ENCODE results near the gene ATP6V1B1. TPM values are rescaled to one million over a fixed set of nuclear protein-coding genes. Genes with fewer than 3 reads are reported as not detected.

Gene ATP6V1B1
- total RNA-seq, 1 experiment from 2014 or later, result not detected

DNA sequence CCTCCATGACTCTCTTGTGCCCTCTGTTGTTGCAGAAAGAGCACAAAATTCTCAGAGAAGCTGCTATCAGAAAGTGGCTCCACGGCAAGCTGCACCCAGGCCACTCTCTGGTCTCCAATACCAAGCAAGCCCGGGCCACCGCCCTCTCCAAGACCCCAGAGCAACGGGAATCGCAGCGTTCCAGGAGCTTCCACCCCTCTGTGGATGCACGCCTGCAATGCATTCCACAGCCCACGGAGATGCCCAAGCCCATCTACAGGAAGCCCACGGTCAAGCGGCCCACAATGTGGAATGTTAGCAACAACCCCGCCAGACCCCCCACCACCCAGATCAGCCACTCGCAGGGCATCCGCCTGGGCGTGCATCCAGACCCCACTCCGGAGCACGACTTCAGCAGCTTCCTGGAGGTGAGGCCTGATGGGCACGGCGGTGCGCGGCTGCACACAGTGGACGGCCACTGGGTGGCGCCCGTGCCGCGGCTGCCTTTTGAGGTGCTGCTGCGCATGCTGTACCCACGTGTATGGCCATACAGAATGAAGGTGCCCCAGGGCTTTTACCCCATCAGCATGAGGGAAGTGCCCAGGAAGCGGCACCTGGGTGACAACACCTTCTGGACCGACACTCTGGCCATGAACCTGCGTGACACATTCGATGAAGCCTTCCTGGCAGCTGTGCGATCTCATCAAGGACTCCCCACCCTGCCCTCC lies 49.0 kb downstream of the ATP6V1B1 start (continued):
- TF ChIP-seq ETV6 (CRISPR knock-in tag; IDR thresholded peaks at IDR 0.05) (no peak), MXD4 (CRISPR knock-in tag; IDR thresholded peaks at IDR 0.05; ENCODE audit: borderline replicate concordance) (no peak), NFATC4 (CRISPR knock-in tag; IDR thresholded peaks at IDR 0.05) (no peak), KAT7 (CRISPR knock-in tag; IDR thresholded peaks at IDR 0.05; ENCODE audit: borderline replicate concordance) (no peak), ZNF121 (CRISPR knock-in tag; IDR thresholded peaks at IDR 0.05) (peak; percentile 98), ZNF416 (CRISPR knock-in tag; IDR thresholded peaks at IDR 0.05) (no peak), SMAD4 (CRISPR knock-in tag; IDR thresholded peaks at IDR 0.05) (no peak), GTF2I (CRISPR knock-in tag; conservative IDR thresholded peaks at IDR 0.05) (no peak), HMGA2 (CRISPR knock-in tag; IDR thresholded peaks at IDR 0.05) (no peak), ZNF671 (CRISPR knock-in tag; IDR thresholded peaks at IDR 0.05) (no peak), ZNF232 (CRISPR knock-in tag; IDR thresholded peaks at IDR 0.05) (no peak), FOXJ3 (CRISPR knock-in tag; IDR thresholded peaks at IDR 0.05; ENCODE audit: borderline replicate concordance) (no peak), ZBTB21 (CRISPR knock-in tag; IDR thresholded peaks at IDR 0.05; ENCODE audit: borderline replicate concordance) (no peak), NR3C1 (CRISPR knock-in tag; conservative IDR thresholded peaks at IDR 0.05; ENCODE audit: low read depth) (no peak), CREM (CRISPR knock-in tag; IDR thresholded peaks at IDR 0.05) (0 out of 2 replicates have a peak, but pooled peaks have one; percentile 45), ZNF263 (CRISPR knock-in tag; IDR thresholded peaks at IDR 0.05; ENCODE audit: low read depth) (no peak), TEAD1 (CRISPR knock-in tag; IDR thresholded peaks at IDR 0.05) (no peak), SP1 (CRISPR knock-in tag; conservative IDR thresholded peaks at IDR 0.05) (peak; percentile 35; the same call in 1 of the 2 replicates)
- TF ChIP-seq, protein P1, sequence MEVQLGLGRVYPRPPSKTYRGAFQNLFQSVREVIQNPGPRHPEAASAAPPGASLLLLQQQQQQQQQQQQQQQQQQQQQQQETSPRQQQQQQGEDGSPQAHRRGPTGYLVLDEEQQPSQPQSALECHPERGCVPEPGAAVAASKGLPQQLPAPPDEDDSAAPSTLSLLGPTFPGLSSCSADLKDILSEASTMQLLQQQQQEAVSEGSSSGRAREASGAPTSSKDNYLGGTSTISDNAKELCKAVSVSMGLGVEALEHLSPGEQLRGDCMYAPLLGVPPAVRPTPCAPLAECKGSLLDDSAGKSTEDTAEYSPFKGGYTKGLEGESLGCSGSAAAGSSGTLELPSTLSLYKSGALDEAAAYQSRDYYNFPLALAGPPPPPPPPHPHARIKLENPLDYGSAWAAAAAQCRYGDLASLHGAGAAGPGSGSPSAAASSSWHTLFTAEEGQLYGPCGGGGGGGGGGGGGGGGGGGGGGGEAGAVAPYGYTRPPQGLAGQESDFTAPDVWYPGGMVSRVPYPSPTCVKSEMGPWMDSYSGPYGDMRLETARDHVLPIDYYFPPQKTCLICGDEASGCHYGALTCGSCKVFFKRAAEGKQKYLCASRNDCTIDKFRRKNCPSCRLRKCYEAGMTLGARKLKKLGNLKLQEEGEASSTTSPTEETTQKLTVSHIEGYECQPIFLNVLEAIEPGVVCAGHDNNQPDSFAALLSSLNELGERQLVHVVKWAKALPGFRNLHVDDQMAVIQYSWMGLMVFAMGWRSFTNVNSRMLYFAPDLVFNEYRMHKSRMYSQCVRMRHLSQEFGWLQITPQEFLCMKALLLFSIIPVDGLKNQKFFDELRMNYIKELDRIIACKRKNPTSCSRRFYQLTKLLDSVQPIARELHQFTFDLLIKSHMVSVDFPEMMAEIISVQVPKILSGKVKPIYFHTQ (CRISPR knock-in tag; IDR thresholded peaks at IDR 0.05), result no peak
- TF ChIP-seq, protein P2, sequence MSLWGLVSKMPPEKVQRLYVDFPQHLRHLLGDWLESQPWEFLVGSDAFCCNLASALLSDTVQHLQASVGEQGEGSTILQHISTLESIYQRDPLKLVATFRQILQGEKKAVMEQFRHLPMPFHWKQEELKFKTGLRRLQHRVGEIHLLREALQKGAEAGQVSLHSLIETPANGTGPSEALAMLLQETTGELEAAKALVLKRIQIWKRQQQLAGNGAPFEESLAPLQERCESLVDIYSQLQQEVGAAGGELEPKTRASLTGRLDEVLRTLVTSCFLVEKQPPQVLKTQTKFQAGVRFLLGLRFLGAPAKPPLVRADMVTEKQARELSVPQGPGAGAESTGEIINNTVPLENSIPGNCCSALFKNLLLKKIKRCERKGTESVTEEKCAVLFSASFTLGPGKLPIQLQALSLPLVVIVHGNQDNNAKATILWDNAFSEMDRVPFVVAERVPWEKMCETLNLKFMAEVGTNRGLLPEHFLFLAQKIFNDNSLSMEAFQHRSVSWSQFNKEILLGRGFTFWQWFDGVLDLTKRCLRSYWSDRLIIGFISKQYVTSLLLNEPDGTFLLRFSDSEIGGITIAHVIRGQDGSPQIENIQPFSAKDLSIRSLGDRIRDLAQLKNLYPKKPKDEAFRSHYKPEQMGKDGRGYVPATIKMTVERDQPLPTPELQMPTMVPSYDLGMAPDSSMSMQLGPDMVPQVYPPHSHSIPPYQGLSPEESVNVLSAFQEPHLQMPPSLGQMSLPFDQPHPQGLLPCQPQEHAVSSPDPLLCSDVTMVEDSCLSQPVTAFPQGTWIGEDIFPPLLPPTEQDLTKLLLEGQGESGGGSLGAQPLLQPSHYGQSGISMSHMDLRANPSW (CRISPR knock-in tag; conservative IDR thresholded peaks at IDR 0.05; ENCODE audit: low read depth), result no peak
- TF ChIP-seq, protein P3, sequence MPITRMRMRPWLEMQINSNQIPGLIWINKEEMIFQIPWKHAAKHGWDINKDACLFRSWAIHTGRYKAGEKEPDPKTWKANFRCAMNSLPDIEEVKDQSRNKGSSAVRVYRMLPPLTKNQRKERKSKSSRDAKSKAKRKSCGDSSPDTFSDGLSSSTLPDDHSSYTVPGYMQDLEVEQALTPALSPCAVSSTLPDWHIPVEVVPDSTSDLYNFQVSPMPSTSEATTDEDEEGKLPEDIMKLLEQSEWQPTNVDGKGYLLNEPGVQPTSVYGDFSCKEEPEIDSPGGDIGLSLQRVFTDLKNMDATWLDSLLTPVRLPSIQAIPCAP (CRISPR knock-in tag; IDR thresholded peaks at IDR 0.05), result peak; percentile 46; the same call in 1 of the 2 replicates
- TF ChIP-seq, protein P4, sequence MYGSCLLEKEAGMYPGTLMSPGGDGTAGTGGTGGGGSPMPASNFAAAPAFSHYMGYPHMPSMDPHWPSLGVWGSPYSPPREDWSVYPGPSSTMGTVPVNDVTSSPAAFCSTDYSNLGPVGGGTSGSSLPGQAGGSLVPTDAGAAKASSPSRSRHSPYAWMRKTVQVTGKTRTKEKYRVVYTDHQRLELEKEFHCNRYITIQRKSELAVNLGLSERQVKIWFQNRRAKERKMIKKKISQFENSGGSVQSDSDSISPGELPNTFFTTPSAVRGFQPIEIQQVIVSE (CRISPR knock-in tag; IDR thresholded peaks at IDR 0.05; ENCODE audit: borderline replicate concordance), result no peak
- TF ChIP-seq, protein P5, sequence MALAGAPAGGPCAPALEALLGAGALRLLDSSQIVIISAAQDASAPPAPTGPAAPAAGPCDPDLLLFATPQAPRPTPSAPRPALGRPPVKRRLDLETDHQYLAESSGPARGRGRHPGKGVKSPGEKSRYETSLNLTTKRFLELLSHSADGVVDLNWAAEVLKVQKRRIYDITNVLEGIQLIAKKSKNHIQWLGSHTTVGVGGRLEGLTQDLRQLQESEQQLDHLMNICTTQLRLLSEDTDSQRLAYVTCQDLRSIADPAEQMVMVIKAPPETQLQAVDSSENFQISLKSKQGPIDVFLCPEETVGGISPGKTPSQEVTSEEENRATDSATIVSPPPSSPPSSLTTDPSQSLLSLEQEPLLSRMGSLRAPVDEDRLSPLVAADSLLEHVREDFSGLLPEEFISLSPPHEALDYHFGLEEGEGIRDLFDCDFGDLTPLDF (CRISPR knock-in tag; IDR thresholded peaks at IDR 0.05), result no peak
- TF ChIP-seq, protein P6, sequence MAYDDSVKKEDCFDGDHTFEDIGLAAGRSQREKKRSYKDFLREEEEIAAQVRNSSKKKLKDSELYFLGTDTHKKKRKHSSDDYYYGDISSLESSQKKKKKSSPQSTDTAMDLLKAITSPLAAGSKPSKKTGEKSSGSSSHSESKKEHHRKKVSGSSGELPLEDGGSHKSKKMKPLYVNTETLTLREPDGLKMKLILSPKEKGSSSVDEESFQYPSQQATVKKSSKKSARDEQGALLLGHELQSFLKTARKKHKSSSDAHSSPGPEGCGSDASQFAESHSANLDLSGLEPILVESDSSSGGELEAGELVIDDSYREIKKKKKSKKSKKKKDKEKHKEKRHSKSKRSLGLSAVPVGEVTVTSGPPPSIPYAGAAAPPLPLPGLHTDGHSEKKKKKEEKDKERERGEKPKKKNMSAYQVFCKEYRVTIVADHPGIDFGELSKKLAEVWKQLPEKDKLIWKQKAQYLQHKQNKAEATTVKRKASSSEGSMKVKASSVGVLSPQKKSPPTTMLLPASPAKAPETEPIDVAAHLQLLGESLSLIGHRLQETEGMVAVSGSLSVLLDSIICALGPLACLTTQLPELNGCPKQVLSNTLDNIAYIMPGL (CRISPR knock-in tag; IDR thresholded peaks at IDR 0.05), result peak; percentile 84
- TF ChIP-seq, protein P7, sequence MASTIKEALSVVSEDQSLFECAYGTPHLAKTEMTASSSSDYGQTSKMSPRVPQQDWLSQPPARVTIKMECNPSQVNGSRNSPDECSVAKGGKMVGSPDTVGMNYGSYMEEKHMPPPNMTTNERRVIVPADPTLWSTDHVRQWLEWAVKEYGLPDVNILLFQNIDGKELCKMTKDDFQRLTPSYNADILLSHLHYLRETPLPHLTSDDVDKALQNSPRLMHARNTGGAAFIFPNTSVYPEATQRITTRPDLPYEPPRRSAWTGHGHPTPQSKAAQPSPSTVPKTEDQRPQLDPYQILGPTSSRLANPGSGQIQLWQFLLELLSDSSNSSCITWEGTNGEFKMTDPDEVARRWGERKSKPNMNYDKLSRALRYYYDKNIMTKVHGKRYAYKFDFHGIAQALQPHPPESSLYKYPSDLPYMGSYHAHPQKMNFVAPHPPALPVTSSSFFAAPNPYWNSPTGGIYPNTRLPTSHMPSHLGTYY (CRISPR knock-in tag; IDR thresholded peaks at IDR 0.05), result 0 out of 2 replicates have a peak, but pooled peaks have one; percentile 56
- TF ChIP-seq, protein P8, sequence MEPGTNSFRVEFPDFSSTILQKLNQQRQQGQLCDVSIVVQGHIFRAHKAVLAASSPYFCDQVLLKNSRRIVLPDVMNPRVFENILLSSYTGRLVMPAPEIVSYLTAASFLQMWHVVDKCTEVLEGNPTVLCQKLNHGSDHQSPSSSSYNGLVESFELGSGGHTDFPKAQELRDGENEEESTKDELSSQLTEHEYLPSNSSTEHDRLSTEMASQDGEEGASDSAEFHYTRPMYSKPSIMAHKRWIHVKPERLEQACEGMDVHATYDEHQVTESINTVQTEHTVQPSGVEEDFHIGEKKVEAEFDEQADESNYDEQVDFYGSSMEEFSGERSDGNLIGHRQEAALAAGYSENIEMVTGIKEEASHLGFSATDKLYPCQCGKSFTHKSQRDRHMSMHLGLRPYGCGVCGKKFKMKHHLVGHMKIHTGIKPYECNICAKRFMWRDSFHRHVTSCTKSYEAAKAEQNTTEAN (CRISPR knock-in tag; IDR thresholded peaks at IDR 0.05), result no peak
- TF ChIP-seq, protein P9, sequence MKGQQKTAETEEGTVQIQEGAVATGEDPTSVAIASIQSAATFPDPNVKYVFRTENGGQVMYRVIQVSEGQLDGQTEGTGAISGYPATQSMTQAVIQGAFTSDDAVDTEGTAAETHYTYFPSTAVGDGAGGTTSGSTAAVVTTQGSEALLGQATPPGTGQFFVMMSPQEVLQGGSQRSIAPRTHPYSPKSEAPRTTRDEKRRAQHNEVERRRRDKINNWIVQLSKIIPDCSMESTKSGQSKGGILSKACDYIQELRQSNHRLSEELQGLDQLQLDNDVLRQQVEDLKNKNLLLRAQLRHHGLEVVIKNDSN (CRISPR knock-in tag; IDR thresholded peaks at IDR 0.05), result no peak
